Measurements from ENCODE around the gene TRMT2B.

DNA sequence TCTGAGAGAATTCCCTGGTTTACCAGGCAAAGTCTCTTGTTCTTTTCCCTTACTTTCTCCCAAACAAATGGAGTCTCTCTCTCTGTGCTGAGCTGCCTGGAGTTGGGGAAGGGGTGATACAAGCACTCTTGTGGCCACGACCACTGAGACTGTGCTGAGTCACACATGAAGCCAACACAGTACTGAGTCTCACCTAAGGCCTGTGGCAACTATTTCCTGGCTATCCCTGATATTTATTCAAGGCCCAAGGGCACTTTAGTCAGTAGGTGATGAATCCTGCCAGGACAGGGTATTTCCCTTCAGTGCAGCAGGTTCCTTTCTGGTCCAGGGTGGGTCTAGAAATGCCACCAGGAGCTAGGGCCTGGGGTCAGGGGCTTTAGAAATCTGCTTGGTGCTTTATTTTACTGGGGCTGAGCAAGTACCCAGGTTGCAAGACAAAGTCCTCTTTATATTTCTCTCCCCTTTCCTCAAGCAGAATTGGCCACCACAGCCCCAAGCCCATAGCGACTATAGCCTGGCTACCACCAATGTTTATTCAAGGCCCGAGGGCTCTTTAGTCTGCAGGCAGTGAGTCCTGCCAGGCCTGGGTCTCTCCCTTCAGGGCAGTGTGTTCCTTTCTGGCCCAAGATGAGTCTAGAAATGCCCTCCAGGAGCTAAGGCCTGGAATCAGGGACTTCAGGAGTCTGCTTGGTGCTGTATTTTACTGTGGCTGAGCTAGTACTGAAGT lies 71.9 kb downstream of the TRMT2B start:
- TF ChIP-seq, protein P1, sequence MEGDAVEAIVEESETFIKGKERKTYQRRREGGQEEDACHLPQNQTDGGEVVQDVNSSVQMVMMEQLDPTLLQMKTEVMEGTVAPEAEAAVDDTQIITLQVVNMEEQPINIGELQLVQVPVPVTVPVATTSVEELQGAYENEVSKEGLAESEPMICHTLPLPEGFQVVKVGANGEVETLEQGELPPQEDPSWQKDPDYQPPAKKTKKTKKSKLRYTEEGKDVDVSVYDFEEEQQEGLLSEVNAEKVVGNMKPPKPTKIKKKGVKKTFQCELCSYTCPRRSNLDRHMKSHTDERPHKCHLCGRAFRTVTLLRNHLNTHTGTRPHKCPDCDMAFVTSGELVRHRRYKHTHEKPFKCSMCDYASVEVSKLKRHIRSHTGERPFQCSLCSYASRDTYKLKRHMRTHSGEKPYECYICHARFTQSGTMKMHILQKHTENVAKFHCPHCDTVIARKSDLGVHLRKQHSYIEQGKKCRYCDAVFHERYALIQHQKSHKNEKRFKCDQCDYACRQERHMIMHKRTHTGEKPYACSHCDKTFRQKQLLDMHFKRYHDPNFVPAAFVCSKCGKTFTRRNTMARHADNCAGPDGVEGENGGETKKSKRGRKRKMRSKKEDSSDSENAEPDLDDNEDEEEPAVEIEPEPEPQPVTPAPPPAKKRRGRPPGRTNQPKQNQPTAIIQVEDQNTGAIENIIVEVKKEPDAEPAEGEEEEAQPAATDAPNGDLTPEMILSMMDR (conservative IDR thresholded peaks at IDR 0.05; ENCODE audit: low read length), result no peak
- TF ChIP-seq EZH2phosphoT487 (IDR thresholded peaks at IDR 0.05; ENCODE audit: borderline replicate concordance), result no peak

Data from Loucy (cell line).